Activated CD4-positive, alpha-beta T cell treated with anti-CD3 and anti-CD28 coated beads, Interleukin-2, amount 10 ng/mL, durations not matched to agents 7 days and 5 days (primary cell): ENCODE data around the gene MT1M. TPM values are rescaled to one million over a fixed set of nuclear protein-coding genes. Genes with fewer than 3 reads are reported as not detected.

ENCODE experiments used
- CTCF ChIA-PET: fragments of 350-600 bp; sonication (Branson Sonifier 250); formaldehyde crosslinking; loops from one replicate; lab custom pipeline; 2021; ENCODE audit warnings: antibody characterized with exemption; lab: Charles Lee
- POLR2A ChIA-PET: fragments of 350-600 bp; sonication (Branson Sonifier 250); formaldehyde crosslinking; loops from one replicate; lab custom pipeline; 2021; ENCODE audit warnings: antibody characterized with exemption; lab: Charles Lee
- DNase-seq: peaks from one replicate; pipeline ENCODE4 v3.0.0-alpha.2; 2020
- H3K27ac Mint-ChIP-seq: one replicate; pipeline ENCODE4 v1.8.0; 2021; ENCODE audit warnings: mild to moderate bottlenecking, moderate library complexity, mixed read lengths
- H3K27me3 Mint-ChIP-seq: one replicate; pipeline ENCODE4 v1.8.0; 2021; ENCODE audit warnings: mixed read lengths
- H3K36me3 Mint-ChIP-seq: one replicate; pipeline ENCODE4 v1.8.0; 2021; ENCODE audit warnings: low read depth, mixed read lengths
- H3K4me1 Mint-ChIP-seq: one replicate; pipeline ENCODE4 v1.8.0; 2021; ENCODE audit warnings: mixed read lengths
- H3K4me3 Mint-ChIP-seq: one replicate; pipeline ENCODE4 v1.8.0; 2021; ENCODE audit warnings: mild to moderate bottlenecking, moderate library complexity, mixed read lengths
- H3K9me3 Mint-ChIP-seq: one replicate; pipeline ENCODE4 v1.8.0; 2021; ENCODE audit warnings: mixed read lengths
- total RNA-seq, 2 experiments: library from RNA; stranded (reverse); gene quantifications; one replicate each; pipeline ENCODE4 v1.2.3, GENCODE V29; 2021

The MT1M gene
- total RNA-seq, 2 experiments from 2014 or later = not detected

- H3K4me3 Mint-ChIP-seq = peak overlapping the region; percentile 63
- ChIA-PET POLR2A (interaction anchor here (0.6 kb wide), 1 partner anchor 61 kb away, joined by 3 read pairs; no protein-coding TSS in a partner anchor), CTCF (interaction anchor here (0.8 to 1.0 kb wide), 2 partner anchors 9 to 23 kb away, joined by 3 to 6 read pairs; no protein-coding TSS in a partner anchor)
- no peak overlapping the region for H3K27ac Mint-ChIP-seq
- H3K9me3 Mint-ChIP-seq = no peaks in the 10 kb centered on the region
- peaks cover 90% of the 10 kb centered on the region for H3K27me3 Mint-ChIP-seq
- no peak for DNase-seq
- H3K36me3 Mint-ChIP-seq = peaks cover 4% of the 10 kb centered on the region
- peaks cover 37% of the 10 kb centered on the region for H3K4me1 Mint-ChIP-seq
Observed at GRCh38 chr16:56634715-56635440, 2.4 kb downstream of the MT1M start.

- DNase-seq = no peak
- ChIA-PET POLR2A (no interaction called here), CTCF (interaction anchor here (0.8 to 1.6 kb wide), 3 partner anchors 13 to 24 kb away, joined by 3 to 9 read pairs (median 5); no protein-coding TSS in a partner anchor)
- no peak overlapping the region for H3K27ac Mint-ChIP-seq
- H3K36me3 Mint-ChIP-seq = peaks cover 4% of the 10 kb centered on the region
- peaks cover 37% of the 10 kb centered on the region for H3K4me1 Mint-ChIP-seq
- H3K9me3 Mint-ChIP-seq = no peaks in the 10 kb centered on the region
- peaks cover 90% of the 10 kb centered on the region for H3K27me3 Mint-ChIP-seq
- H3K4me3 Mint-ChIP-seq = peak overlapping the region; percentile 22
Observed at GRCh38 chr16:56635441-56635967, 3.0 kb downstream of the MT1M start.

GRCh38 chr16:56636616-56637413 is 4.4 kb downstream of the MT1M start:
- Mint-ChIP-seq H3K4me3 (no peak overlapping the region), H3K4me1 (peaks cover 34% of the 10 kb centered on the region), H3K27ac (no peak overlapping the region), H3K9me3 (no peaks in the 10 kb centered on the region), H3K27me3 (peaks cover 87% of the 10 kb centered on the region), H3K36me3 (peaks cover 4% of the 10 kb centered on the region)
- no peak for DNase-seq
- ChIA-PET CTCF (interaction anchor here (1.1 to 1.6 kb wide), 4 partner anchors 12 to 19 kb away, joined by 3 to 9 read pairs (median 4); no protein-coding TSS in a partner anchor), POLR2A (no interaction called here)

GRCh38 chr16:56637814-56638750 is 5.6 kb downstream of the MT1M start, which contains the start of gene MT1A:
TSS of gene MT1A (plus strand) at chr16:56638666. CDS start at chr16:56638739, 73 bp downstream.
- Mint-ChIP-seq H3K9me3 (no peaks in the 10 kb centered on the region), H3K27ac (no peak within 1 kb of the TSS), H3K4me1 (peaks cover 38% of the 10 kb centered on the region), H3K36me3 (peaks cover 4% of the 10 kb centered on the region), H3K4me3 (peak within 1 kb of the TSS; percentile 45), H3K27me3 (peaks cover 87% of the 10 kb centered on the region)
- ChIA-PET POLR2A (no interaction called here), CTCF (no interaction called here)
- no peak for DNase-seq

GRCh38 chr16:56639045-56639444 is 6.6 kb downstream of the MT1M start:
- POLR2A ChIA-PET = no interaction called here
- no peaks in the 10 kb centered on the region for H3K9me3 Mint-ChIP-seq
- CTCF ChIA-PET = interaction anchor here (1.1 to 1.4 kb wide), 2 partner anchors 9 to 62 kb away, joined by 3 read pairs; no protein-coding TSS in a partner anchor

GRCh38 chr16:56640076-56640475 is 7.6 kb downstream of the MT1M start:
- ChIA-PET POLR2A (no interaction called here), CTCF (interaction anchor here (1.0 to 1.4 kb wide), 4 partner anchors 10 to 63 kb away, joined by 3 read pairs; no protein-coding TSS in a partner anchor)
- Mint-ChIP-seq H3K27me3 (peaks cover 71% of the 10 kb centered on the region), H3K27ac (no peak overlapping the region), H3K4me1 (peaks cover 49% of the 10 kb centered on the region), H3K9me3 (no peaks in the 10 kb centered on the region), H3K4me3 (no peak overlapping the region), H3K36me3 (peaks cover 1% of the 10 kb centered on the region)
- DNase-seq = no peak

More at GRCh38 chr16:56639045-56639444, 6.6 kb downstream of the MT1M start:
- Mint-ChIP-seq H3K4me3 (no peak overlapping the region), H3K27ac (no peak overlapping the region), H3K36me3 (peaks cover 4% of the 10 kb centered on the region), H3K4me1 (peaks cover 47% of the 10 kb centered on the region), H3K27me3 (peaks cover 78% of the 10 kb centered on the region)
- no peak for DNase-seq

GRCh38 chr16:56641166-56641565 is 8.7 kb downstream of the MT1M start:
- H3K9me3 Mint-ChIP-seq = no peaks in the 10 kb centered on the region
- peaks cover 70% of the 10 kb centered on the region for H3K27me3 Mint-ChIP-seq

GRCh38 chr16:56643080-56643778 is 10.8 kb downstream of the MT1M start:
- Mint-ChIP-seq H3K27me3 (peaks cover 66% of the 10 kb centered on the region), H3K9me3 (no peaks in the 10 kb centered on the region), H3K4me1 (peaks cover 30% of the 10 kb centered on the region), H3K27ac (no peak overlapping the region), H3K4me3 (peak overlapping the region; percentile 63), H3K36me3 (no peaks in the 10 kb centered on the region)
- peak; percentile 81 for DNase-seq
- CTCF ChIA-PET = interaction anchor here (0.6 to 2.6 kb wide), 17 partner anchors 9 to 126 kb away, joined by 3 to 12 read pairs (median 4); partner anchors contain the start of genes MT1E and MT2A
- POLR2A ChIA-PET = no interaction called here

More at GRCh38 chr16:56641166-56641565, 8.7 kb downstream of the MT1M start:
- H3K36me3 Mint-ChIP-seq = no peaks in the 10 kb centered on the region
- DNase-seq = no peak
- ChIA-PET CTCF (interaction anchor here (1.2 kb wide), 1 partner anchor 15 kb away, joined by 4 read pairs; no protein-coding TSS in a partner anchor), POLR2A (interaction anchor here (0.8 kb wide), 1 partner anchor 14 kb away, joined by 4 read pairs; no protein-coding TSS in a partner anchor)
- H3K27ac Mint-ChIP-seq = no peak overlapping the region
- H3K4me3 Mint-ChIP-seq = no peak overlapping the region
- H3K4me1 Mint-ChIP-seq = peaks cover 43% of the 10 kb centered on the region

- no peaks in the 10 kb centered on the region for H3K36me3 Mint-ChIP-seq
- ChIA-PET POLR2A (no interaction called here), CTCF (interaction anchor here (0.5 to 2.6 kb wide), 15 partner anchors 9 to 125 kb away, joined by 3 to 12 read pairs (median 4); partner anchors contain the start of genes MT1E and MT2A)
- H3K4me1 Mint-ChIP-seq = peaks cover 27% of the 10 kb centered on the region
- H3K27ac Mint-ChIP-seq = no peak overlapping the region
- H3K9me3 Mint-ChIP-seq = no peaks in the 10 kb centered on the region
- H3K27me3 Mint-ChIP-seq = peaks cover 68% of the 10 kb centered on the region
- DNase-seq = no peak
- H3K4me3 Mint-ChIP-seq = peak overlapping the region; percentile 63
Observed at GRCh38 chr16:56643833-56644232, 11.4 kb downstream of the MT1M start.

GRCh38 chr16:56645311-56645710 is 12.9 kb downstream of the MT1M start:
- Mint-ChIP-seq H3K36me3 (no peaks in the 10 kb centered on the region), H3K27ac (no peak overlapping the region), H3K4me3 (no peak overlapping the region), H3K4me1 (peaks cover 27% of the 10 kb centered on the region), H3K27me3 (peaks cover 63% of the 10 kb centered on the region), H3K9me3 (no peaks in the 10 kb centered on the region)
- ChIA-PET CTCF (interaction anchor here (1.6 kb wide), 1 partner anchor 38 kb away, joined by 4 read pairs; no protein-coding TSS in a partner anchor), POLR2A (no interaction called here)
- DNase-seq = no peak

GRCh38 chr16:56645838-56646237 is 13.4 kb downstream of the MT1M start:
- ChIA-PET POLR2A (no interaction called here), CTCF (interaction anchor here (1.1 kb wide), 1 partner anchor 14 kb away, joined by 3 read pairs; no protein-coding TSS in a partner anchor)
- peaks cover 27% of the 10 kb centered on the region for H3K4me1 Mint-ChIP-seq
- H3K9me3 Mint-ChIP-seq = no peaks in the 10 kb centered on the region
- no peak for DNase-seq
- peaks cover 61% of the 10 kb centered on the region for H3K27me3 Mint-ChIP-seq
- no peak overlapping the region for H3K27ac Mint-ChIP-seq
- H3K4me3 Mint-ChIP-seq = no peak overlapping the region
- H3K36me3 Mint-ChIP-seq = no peaks in the 10 kb centered on the region
